ENCODE data around the gene SLC25A23. TPM values are rescaled to one million over a fixed set of nuclear protein-coding genes. Genes with fewer than 3 reads are reported as not detected.

Gene SLC25A23
- total and polyA plus RNA-seq, 2 of the 4 experiments (the other 2 are of a cell fraction) = 7.0 to 7.6 TPM

DNA sequence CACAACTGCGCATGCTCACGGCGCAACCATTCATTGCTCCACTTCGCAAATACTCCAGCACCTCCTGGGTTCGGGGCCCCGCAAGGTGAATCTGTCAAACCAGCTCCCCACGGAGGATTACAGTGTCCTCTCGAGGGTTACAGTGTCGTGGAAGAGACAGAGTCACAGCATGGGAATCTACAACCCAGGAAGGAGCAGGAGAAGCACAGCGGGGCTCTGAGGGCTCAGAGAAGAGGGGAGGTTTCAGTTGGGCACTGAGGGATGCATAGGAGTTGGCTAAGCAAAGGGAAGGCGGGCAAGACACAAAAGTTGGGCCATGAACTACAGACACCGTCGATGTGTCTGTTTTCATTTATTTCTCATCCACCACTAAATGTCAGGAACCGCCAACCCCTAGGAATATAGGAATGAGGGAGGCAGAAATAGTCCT, 65.6 kb downstream of the SLC25A23 start:
- TF ChIP-seq POLR2A (IDR thresholded peaks at IDR 0.05; ENCODE audit: low read depth, low read length) = no peak
- TF ChIP-seq CEBPB (IDR thresholded peaks at IDR 0.05; ENCODE audit: low read depth, low read length) = 0 out of 2 replicates have a peak, but pooled peaks have one; percentile 30
- 33% methylated on average over 6 of the region's 14 CpGs; no CpG with 5 or more reads in 1 of the 2 experiments for WGBS, 2 experiments (ENCODE audit: extremely low coverage in 2 of 2, insufficient read length in 1 of 2)
- CTCF ChIA-PET = no interaction called here

More for the DNA sequence above, 65.6 kb downstream of the SLC25A23 start:
- Histone ChIP-seq H4K91ac (ENCODE audit: insufficient read depth, low read depth, low read length) (peak overlapping the region; percentile 94), H3K27ac (ENCODE audit: insufficient read depth, low read length) (peak overlapping the region; percentile 90), H4K20me1 (ENCODE audit: insufficient read depth, low read length) (no peaks in the 10 kb centered on the region), H3K4me3 (ENCODE audit: insufficient read depth, low read depth, low read length) (peak overlapping the region; percentile 66), H3K9me1 (ENCODE audit: insufficient read depth, low read length) (peaks cover 10% of the 10 kb centered on the region), H3K9me3 (ENCODE audit: control insufficient read depth, insufficient read depth, low read length) (no peaks in the 10 kb centered on the region), H4K8ac (ENCODE audit: low read depth in 2 of 2, low read length in 2 of 2) (peak overlapping the region; percentile 96 to 100), H3K79me1 (ENCODE audit: low read depth in 1 of 2, low read length in 2 of 2) (peaks cover 9 to 26% of the 10 kb centered on the region in 2 experiments; a peak in 3 of 4 replicates), H3K23ac (ENCODE audit: low read depth, low read length) (peak overlapping the region; percentile 76; the same call in 1 of the 2 replicates), H2BK20ac (ENCODE audit: low read depth, low read length) (peak overlapping the region; percentile 84; the same call in 1 of the 2 replicates), H2AK9ac (replicated peaks; ENCODE audit: low read depth, low read length, poor library complexity) (peak overlapping the region; percentile 97), H2AK5ac (ENCODE audit: low read depth, low read length) (peak overlapping the region; percentile 89), H2BK5ac (ENCODE audit: low read depth, low read length, poor library complexity, severe bottlenecking) (peak overlapping the region; percentile 88), H3K4me1 (ENCODE audit: control insufficient read depth, insufficient read depth, low read length) (peaks cover 11% of the 10 kb centered on the region), H2BK15ac (ENCODE audit: low read depth, low read length) (no peak overlapping the region; the same call in 2 of the 3 replicates), H3K9ac (ENCODE audit: low read depth, low read length) (peak overlapping the region; percentile 81), H4K5ac (ENCODE audit: low read depth, low read length) (peak overlapping the region; percentile 90), H3K18ac (ENCODE audit: low read depth, low read length) (peak overlapping the region; percentile 35), H3K14ac (replicated peaks; ENCODE audit: low read depth, low read length) (peak overlapping the region; percentile 92), H3K4me2 (ENCODE audit: low read depth, low read length) (peak overlapping the region; percentile 76), H3K36me3 (ENCODE audit: control insufficient read depth, insufficient read depth, low read length) (peaks cover 13% of the 10 kb centered on the region), H2AFZ (replicated peaks; ENCODE audit: low read length, poor library complexity) (peak overlapping the region; percentile 99), H3K27me3 (ENCODE audit: control insufficient read depth, insufficient read depth, low read length) (no peaks in the 10 kb centered on the region), H3K4ac (ENCODE audit: low read depth, low read length) (peak overlapping the region; percentile 98), H3K56ac (ENCODE audit: extremely low read depth, insufficient read depth, low read length) (peak overlapping the region; percentile 50), H2BK120ac (ENCODE audit: low read depth, low read length) (peak overlapping the region; percentile 67)
- in situ Hi-C loops (cut with MboI; ENCODE audit: low sequenced_read_pairs) (no loop called here), dilution Hi-C loops (cut with HindIII; ENCODE audit: low sequenced_read_pairs, unreplicated experiment) (no loop called here), intact Hi-C loops (cut with micrococcal nuclease) (loop anchor here (1.0 kb wide), 2 partner anchors 21 to 176 kb away; no protein-coding TSS in a partner anchor)
- POLR2A ChIA-PET (ENCODE audit: unreplicated experiment) = interaction anchor here (0.7 kb wide), 1 partner anchor 22 kb away, joined by 3 read pairs; the partner anchor contains the start of gene ALKBH7
- DNase-seq (no peak), ATAC-seq (ENCODE audit: low read depth) (no peak)
- BruUV-seq (replicated peaks) = no TSS peak
